Duodenal mucosa (tissue), 2 donors: Measurements from ENCODE around the gene ANTXRL.
"Not testable (repeated sequence)": the region's sequence is repeated elsewhere in the genome, so short reads cannot be mapped to it uniquely, and the experiment has no call there.

Source experiments
- H3K27ac ChIP-seq: one replicate; pipeline ENCODE4 v1.7.0; 2013; ENCODE audit warnings: low read depth, low read length
- H3K27me3 ChIP-seq, 2 donors: one replicate each; pipeline ENCODE4 v1.7.0; 2013; ENCODE audit warnings: low read length in 2 of 2, control low read depth in 1 of 2; ENCODE audit not compliant: insufficient read depth in 2 of 2, control insufficient read depth in 1 of 2
- H3K36me3 ChIP-seq, 2 donors: one replicate each; pipeline ENCODE4 v1.7.0; 2013; ENCODE audit warnings: low read length in 2 of 2, control low read depth in 1 of 2; ENCODE audit not compliant: insufficient read depth in 2 of 2, control insufficient read depth in 1 of 2
- H3K4me1 ChIP-seq, 2 donors: one replicate each; pipeline ENCODE4 v1.7.0; 2013; ENCODE audit warnings: low read length in 2 of 2, control low read depth in 1 of 2; ENCODE audit not compliant: insufficient read depth in 2 of 2, control insufficient read depth in 1 of 2
- H3K4me3 ChIP-seq, 2 donors: one replicate each; pipeline ENCODE4 v1.7.0; 2013; ENCODE audit warnings: low read length in 2 of 2, low read depth in 1 of 2
- H3K9ac ChIP-seq, 2 donors: one replicate each; pipeline ENCODE4 v1.7.0; 2013; ENCODE audit warnings: low read length in 2 of 2, low read depth in 1 of 2
- H3K9me3 ChIP-seq, 2 donors: one replicate each; pipeline ENCODE4 v1.7.0; 2013; ENCODE audit warnings: low read length in 2 of 2, control low read depth in 1 of 2; ENCODE audit not compliant: control insufficient read depth in 1 of 2

ANTXRL gene

GRCh38 chr10:46290101-46290886 is 3.5 kb downstream of the ANTXRL start:
- H3K27ac ChIP-seq = no peak overlapping the region
- H3K9me3 ChIP-seq = no peaks in the 10 kb centered on the region
- H3K9ac ChIP-seq = no peak overlapping the region
- H3K27me3 ChIP-seq = no peaks in the 10 kb centered on the region
- H3K36me3 ChIP-seq = no peaks in the 10 kb centered on the region
- no peak overlapping the region for H3K4me3 ChIP-seq
- peaks cover 7 to 12% of the 10 kb centered on the region in 2 donors for H3K4me1 ChIP-seq

DNA sequence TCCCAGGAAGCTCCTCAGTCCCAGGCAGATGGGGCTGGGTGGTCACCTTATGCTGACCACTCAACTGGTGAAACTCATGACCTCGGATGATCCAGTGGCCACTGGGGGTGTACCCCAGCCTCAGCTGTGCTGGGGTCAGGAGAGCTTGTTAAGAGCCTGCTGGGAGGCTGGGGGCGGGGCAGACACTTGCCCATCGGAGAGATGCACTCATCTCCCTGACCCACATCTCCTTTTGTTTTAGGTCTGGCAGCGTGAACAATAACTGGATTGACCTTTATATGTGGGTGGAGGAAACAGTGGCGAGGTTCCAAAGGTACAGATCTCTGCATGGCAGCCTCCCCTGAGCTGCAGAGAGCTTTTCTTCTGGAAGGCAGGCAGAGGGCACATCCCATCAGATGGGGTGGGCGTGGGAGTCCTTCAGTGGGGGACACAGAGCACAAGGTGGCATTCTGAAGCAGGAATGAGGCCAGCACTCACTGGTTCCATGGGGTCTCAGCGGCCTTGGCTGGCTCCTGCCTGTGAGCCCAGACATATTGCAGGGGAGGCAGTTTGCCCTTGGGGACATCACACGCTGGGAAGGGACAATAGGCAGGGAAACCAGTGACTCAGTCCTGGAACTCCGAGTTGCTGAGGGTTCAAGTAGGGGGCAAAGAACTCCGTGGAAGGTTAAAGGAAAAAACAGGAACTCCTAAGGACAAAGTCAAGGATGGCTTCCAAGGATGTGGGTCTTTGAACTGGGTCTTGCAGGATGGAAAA is 5.2 kb downstream of the ANTXRL start:
- no peaks in the 10 kb centered on the region for H3K9me3 ChIP-seq
- no peak overlapping the region for H3K9ac ChIP-seq
- peaks cover 6 to 12% of the 10 kb centered on the region in 2 donors for H3K4me1 ChIP-seq
- no peaks in the 10 kb centered on the region for H3K36me3 ChIP-seq
- no peak overlapping the region for H3K4me3 ChIP-seq
- no peaks in the 10 kb centered on the region for H3K27me3 ChIP-seq
- no peak overlapping the region for H3K27ac ChIP-seq

DNA sequence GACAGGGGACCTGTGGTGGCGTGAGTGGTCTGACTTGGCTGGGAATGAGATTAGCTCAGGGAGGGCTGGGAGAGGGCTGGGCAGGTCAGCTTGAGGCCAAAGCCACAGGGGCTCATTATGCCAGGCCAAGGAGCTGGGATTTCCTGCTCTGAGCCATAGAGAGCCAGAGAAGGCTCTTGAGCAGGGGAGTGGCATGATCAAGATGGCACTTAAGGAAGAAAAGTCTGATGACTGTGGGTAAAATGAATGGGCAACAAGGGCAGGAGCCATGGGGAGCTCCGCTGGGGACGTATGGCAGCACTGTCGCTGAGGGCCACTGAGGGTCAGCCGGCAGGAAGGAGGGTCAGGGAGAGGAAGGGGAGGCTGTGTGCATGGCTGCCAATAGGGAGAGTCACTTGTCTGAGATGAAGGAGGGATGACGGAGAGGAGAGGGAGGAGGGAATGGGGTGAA is 5.8 kb downstream of the ANTXRL start:
- Histone ChIP-seq H3K27me3 (no peaks in the 10 kb centered on the region), H3K9me3 (no peaks in the 10 kb centered on the region), H3K9ac (no peak overlapping the region), H3K36me3 (no peaks in the 10 kb centered on the region), H3K4me3 (no peak overlapping the region), H3K27ac (no peak overlapping the region), H3K4me1 (peaks cover 6 to 12% of the 10 kb centered on the region in 2 donors)

DNA sequence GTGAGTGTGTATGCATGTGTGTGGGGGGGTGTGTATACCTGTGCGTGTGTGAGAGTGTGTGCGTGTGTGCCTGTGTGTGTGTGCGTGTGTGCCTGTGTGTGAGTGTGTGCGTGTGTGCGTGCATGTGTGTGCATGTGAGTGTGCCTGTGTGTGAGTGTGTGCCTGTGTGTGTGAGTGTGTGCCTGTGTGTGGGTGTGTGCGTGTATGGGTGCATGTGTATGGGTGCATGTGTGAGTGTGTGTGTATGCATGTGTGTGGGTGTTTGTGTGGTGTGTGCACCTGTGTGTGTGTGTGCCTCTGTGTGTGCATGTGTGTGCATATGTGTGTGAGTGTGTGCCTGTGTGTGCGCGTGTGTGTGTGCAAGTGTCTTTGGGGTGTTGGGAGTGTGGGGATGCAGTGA is 6.4 kb downstream of the ANTXRL start:
- H3K4me3 ChIP-seq = no peak overlapping the region

GRCh38 chr10:46293832-46294640 is 7.2 kb downstream of the ANTXRL start:
- Histone ChIP-seq H3K27ac (no peak overlapping the region), H3K4me1 (peaks cover 6 to 12% of the 10 kb centered on the region in 2 donors), H3K9me3 (no peaks in the 10 kb centered on the region), H3K36me3 (no peaks in the 10 kb centered on the region), H3K9ac (no peak overlapping the region), H3K27me3 (no peaks in the 10 kb centered on the region), H3K4me3 (no peak overlapping the region)

More for the DNA sequence above, 6.4 kb downstream of the ANTXRL start:
- H3K36me3 ChIP-seq = no peaks in the 10 kb centered on the region
- H3K9ac ChIP-seq = no peak overlapping the region
- no peak overlapping the region for H3K27ac ChIP-seq
- peaks cover 6 to 12% of the 10 kb centered on the region in 2 donors for H3K4me1 ChIP-seq
- no peaks in the 10 kb centered on the region for H3K9me3 ChIP-seq
- H3K27me3 ChIP-seq = no peaks in the 10 kb centered on the region

DNA sequence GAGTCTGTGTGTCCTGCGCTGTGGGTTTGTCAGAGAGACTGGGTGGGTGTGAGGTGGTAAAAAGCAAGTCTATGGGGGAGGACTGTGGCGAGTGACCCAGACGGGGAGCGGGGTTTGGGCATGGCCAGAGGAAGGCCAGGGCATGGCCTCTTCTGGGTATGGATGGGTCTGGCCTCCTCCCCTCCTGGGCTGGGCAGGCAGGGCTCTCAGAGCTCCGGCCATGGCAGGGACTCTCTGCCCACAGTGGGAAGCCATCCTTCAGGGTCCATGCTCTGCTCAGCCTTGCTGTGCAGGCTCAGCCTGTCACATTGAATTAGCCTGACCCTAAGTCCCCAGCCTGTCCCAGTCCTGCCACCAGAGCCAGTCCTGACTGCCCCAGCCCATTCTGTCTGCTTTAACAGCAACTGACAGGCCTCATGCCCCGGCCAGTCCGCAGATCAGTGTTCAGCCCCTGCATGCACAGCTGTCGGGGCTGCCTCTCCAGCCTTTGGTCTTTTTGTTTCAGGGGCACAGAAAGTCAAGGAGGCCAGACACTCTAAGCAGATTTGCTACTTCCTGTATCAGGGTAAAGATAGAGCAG is 7.9 kb downstream of the ANTXRL start:
- H3K4me3 ChIP-seq = no peak overlapping the region
- peaks cover 6 to 12% of the 10 kb centered on the region in 2 donors for H3K4me1 ChIP-seq
- H3K36me3 ChIP-seq = no peaks in the 10 kb centered on the region
- no peaks in the 10 kb centered on the region for H3K27me3 ChIP-seq
- no peak overlapping the region for H3K9ac ChIP-seq
- H3K27ac ChIP-seq = no peak overlapping the region
- H3K9me3 ChIP-seq = no peaks in the 10 kb centered on the region

DNA sequence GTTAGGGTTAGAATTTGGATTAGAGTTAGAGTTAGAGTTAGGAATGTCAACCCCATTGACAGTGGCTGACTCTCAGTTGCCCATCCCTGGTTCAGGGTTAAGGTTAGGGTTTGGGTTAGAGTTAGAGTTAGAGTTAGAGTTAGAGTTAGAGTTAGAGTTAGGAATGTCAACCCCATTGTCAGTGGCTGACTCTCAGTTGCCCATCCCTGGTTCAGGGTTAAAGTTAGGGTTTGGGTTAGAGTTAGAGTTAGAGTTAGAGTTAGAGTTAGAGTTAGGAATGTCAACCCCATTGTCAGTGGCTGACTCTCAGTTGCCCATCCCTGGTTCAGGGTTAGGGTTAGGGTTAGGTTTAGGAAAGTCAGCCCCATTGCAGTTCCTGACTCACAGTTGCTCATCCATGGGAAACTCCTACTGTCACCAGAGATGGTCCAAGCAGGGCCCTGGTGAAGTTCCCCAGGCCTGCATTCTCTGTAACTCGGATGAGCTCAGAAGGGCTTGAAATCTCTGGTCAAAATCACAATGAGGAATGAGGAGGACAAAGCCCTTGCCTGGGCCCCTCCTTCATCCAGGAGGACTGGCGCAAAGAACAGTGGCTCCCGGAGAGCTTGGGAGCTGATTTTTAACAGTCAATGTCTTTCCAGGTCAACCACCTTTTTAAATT is 8.7 kb downstream of the ANTXRL start:
- H3K4me1 ChIP-seq = peaks cover 6 to 12% of the 10 kb centered on the region in 2 donors
- H3K27ac ChIP-seq, H3K27me3 ChIP-seq, H3K4me3 ChIP-seq, H3K9me3 ChIP-seq, H3K9ac ChIP-seq, H3K36me3 ChIP-seq: not testable (repeated sequence)

DNA sequence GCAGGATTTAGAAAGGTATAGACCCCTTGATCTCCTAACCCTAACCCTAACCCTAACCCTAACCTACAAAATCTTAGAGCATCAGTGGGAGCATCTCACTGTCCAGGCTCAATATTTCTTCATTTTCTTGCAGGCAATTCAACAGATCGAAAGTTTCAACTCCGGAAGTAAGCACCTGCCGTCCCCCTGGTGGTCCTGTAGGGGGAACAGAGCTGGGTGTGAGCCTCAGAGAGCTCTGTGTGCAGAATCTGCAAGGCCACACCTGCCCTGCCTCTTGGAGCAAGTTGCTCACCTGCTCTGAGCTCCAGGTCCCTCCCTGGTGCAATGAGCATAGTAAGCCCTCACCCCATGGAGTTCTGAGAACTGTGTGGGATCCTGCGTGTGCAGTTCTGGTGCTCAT is 9.3 kb downstream of the ANTXRL start:
- not testable (repeated sequence) for H3K4me3 ChIP-seq, H3K9ac ChIP-seq, H3K27ac ChIP-seq, H3K9me3 ChIP-seq, H3K36me3 ChIP-seq, H3K27me3 ChIP-seq
- peaks cover 6 to 12% of the 10 kb centered on the region in 2 donors for H3K4me1 ChIP-seq

DNA sequence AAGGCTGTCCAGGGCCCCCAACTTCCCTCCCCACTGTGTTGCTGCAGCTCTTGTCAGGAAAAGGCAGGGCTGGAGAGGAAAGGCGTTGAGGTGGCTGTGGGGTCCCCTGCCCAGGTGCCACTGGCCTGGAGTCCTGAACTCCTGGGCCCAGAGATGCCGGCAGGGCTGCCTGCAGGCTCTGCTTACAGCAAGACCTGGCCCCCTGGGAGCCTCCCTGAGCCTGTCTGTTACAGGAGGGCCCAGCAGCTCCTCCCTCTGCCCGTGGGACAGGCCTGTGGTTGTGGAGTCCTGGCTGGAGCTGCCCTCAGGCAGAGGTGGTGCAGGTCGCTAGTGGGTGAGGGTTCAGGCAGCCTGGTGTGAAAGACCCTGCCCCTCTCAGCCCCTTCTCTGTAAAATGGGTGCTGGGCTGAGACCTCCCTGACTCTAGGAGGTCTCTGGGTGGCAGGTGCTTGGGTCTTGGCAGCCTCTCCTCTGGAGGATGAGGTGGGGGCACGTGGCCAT is 9.9 kb downstream of the ANTXRL start:
- no peaks in the 10 kb centered on the region for H3K36me3 ChIP-seq
- peaks cover 6 to 12% of the 10 kb centered on the region in 2 donors for H3K4me1 ChIP-seq
- H3K27me3 ChIP-seq = no peaks in the 10 kb centered on the region

More for the DNA sequence above, 9.9 kb downstream of the ANTXRL start:
- Histone ChIP-seq H3K9ac (no peak overlapping the region), H3K4me3 (no peak overlapping the region), H3K27ac (no peak overlapping the region), H3K9me3 (no peaks in the 10 kb centered on the region)
